ENCODE data around the gene MYMK.
"Not testable (repeated sequence)": the region's sequence is repeated elsewhere in the genome, so short reads cannot be mapped to it uniquely, and the experiment has no call there.

Gene MYMK, protein sequence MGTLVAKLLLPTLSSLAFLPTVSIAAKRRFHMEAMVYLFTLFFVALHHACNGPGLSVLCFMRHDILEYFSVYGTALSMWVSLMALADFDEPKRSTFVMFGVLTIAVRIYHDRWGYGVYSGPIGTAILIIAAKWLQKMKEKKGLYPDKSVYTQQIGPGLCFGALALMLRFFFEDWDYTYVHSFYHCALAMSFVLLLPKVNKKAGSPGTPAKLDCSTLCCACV

DNA sequence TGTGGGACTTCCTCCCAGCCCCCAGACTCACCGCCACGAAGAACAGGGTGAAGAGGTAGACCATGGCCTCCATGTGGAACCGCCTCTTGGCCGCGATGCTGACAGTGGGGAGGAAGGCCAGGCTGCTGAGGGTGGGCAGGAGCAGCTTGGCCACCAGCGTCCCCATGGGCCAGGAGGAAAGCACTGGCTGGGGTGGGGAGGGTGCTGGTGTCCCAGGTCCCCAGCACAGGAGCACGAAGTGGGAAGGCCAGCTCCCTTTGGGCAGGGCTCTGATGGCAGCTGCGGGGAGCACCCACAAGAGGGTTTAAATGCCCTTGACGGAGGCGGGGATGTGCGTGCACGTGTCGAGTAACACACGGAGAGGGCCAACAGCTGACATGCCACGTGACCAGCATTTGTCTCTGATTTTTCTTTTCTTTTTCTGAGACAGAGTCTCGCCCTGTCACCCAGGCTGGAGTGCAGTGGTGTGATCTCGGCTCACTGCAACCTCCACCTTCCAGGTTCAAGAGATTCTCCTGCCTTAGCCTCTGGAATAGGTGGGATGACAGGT is at the start of gene MYMK:
Gene MYMK, minus strand, starts transcription at position 281 of the 550 bp plus-strand sequence. Its CDS starts 115 bp downstream, at position 166.
- no peak for DNase-seq

DNA sequence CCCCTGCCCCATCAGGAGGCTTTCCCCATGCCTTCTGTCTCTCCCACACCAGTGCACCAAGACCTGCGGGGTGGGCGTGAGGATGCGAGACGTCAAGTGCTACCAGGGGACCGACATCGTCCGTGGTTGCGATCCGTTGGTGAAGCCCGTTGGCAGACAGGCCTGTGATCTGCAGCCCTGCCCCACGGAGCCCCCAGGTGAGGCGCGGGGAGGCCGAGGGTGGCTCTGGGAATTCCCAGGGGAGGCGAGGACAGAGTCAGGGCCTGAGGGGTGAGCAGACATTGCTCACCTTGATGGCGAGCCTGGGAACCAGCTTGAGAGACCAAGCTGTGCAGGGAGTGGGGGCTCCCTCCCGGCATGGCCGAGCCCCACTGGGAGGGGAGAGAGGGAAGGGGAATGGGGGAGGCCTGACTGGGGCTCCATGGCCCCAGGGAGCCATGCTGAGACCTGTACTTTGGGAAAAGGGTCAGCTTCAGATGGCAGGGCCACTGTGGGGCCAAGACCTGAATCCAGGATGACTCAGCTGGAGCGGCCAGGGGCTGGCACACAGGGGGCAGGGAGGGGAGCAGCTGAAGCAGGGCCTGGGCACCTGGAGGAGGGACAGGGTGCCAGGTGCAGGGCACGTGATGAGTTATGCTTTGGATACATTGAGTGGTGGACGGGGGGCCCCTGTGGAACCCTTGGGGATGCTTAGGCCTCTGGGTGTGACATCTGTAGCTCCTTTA is 49.2 kb upstream of the MYMK start:
- no peak for DNase-seq

DNA sequence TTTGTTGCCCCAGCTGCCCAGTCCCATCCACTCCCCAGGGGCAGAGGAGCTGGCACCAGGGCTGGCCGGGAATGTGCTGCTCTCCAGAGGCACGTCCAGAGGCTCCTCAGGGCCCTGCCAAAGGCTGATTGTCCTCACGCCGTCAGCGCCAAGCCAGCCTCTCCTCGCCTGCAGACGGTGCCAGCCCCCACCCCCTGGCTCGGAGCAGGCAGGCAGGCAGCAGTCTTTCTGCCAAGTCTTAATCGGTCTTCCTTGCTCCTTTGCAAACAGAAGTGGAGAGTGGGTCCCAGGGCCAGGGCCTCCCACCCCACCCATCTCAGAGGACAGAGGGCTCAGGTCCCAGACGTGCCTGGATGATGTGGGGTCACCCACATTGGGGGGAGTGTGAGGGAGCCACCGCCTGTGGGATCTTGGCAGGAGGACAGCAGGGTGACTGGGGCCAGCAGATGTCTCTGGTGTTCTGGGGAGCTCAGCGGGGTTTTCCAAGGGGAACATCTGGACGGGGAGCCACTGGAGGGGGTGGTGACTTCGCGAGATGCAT is 48.1 kb upstream of the MYMK start:
- peak in 57 of 58 donors; percentile 35 to 90 (median 77) for DNase-seq

DNA sequence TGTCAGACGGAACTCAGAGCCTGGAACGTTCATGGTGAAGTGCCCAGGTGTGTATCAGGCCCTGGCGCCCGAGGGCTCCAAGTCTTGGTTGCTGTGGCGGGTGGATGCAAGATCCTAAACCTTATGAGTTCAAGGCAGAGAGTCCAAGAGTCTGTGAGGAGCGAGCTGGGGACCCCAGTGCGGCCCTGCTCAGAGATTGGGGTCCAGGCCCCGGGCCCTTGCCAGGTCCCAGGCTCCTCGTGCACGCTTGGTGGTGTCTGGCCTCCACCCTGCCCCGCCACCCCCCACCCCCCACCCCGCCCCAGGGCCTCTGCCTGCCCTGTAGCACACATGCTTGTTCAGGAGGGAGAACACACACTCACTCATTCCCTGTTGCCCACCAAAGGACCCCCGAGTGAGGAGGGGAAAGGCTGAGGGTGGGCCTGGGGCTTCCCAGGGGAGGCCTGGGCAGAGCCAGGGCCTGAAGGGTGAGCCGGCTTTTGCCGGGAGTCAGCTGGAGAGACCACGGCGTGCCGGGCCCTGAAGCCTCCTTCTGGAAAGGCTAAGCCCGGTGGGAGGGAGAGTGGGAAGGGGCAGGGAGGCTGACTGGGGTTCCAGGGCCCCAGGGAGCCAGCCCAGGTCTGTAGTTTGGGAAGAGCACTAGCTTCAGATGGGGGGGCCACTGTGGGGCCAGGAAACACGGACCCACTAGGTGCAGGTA is 47.3 kb upstream of the MYMK start:
- DNase-seq = no peak

DNA sequence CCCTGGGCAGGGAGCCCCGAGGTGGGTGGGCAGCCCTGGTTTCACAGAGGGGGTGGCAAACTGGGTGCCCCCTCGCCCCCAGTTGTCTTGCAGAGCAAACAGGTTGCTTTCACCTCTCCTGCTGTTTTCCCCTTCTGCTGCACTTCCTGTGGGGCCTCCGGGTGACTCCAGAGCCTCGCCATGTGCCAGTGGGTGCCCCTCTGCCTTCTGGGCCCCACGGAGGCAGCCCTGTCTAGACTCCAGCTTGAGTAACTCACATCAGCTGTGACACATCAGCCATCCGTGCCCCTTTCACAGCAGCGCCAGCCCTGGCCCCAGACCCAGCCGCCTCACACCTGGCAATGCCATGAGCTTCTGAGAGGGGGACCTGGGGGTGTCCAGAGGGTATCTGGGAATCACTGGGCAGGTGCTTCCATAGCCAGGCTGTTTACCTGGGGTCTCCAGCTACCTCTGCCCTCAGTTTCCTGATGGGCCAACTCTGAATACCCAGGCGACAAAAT is 46.7 kb upstream of the MYMK start:
- no peak for DNase-seq

DNA sequence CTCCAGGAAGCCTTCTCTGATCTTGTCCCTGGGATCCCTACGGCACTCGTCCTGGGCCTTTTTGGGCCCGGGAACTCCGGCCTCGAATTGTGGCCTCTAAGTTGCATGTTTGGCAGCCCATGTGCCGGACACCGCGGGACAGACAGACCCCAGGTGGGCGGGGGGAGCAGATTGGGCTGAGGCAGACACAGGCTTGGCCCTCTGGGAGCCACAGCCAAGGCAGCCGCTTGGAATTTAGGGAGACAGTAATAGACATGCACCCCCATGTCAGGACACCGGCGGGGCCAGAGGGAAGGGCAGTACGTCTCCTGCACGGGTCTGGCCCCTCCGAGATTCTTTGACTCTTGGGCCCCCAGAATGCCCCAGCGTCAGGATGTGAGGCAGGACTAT is 45.9 kb upstream of the MYMK start:
- DNase-seq = no peak

DNA sequence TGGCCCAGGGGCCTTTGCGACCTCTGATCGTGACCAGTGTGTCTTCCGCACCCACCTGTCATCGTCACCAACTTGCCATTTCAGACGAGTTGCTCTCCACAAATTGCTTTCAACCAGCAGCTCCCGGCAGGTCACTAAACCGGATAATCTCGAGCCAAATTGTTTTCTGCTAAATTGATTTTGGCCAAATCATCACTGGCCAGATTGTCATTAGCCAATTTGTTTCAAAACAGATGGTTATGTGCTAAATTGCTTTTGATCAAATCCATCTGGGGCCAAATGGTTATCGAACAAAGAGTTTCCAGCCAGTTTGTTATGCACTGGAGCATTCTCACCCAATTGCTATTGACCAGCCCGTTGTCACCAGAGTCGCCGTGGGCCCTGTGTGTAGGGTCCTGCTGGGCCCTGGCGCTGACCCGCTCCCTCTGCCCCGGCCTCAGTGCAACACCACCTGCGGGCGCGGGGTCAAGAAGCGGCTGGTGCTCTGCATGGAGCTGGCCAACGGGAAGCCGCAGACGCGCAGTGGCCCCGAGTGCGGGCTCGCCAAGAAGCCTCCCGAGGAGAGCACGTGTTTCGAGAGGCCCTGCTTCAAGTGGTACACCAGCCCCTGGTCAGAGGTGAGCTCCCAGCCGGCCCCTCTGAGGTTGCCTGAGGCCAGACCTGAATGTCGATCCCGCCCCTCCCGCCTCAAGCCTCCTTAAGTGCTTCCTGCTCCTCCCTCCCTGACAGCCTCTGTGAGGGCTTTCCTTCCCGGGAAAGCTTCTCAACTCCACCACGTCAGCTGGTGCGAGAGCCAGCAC is 45.3 kb upstream of the MYMK start:
- no peak for DNase-seq

DNA sequence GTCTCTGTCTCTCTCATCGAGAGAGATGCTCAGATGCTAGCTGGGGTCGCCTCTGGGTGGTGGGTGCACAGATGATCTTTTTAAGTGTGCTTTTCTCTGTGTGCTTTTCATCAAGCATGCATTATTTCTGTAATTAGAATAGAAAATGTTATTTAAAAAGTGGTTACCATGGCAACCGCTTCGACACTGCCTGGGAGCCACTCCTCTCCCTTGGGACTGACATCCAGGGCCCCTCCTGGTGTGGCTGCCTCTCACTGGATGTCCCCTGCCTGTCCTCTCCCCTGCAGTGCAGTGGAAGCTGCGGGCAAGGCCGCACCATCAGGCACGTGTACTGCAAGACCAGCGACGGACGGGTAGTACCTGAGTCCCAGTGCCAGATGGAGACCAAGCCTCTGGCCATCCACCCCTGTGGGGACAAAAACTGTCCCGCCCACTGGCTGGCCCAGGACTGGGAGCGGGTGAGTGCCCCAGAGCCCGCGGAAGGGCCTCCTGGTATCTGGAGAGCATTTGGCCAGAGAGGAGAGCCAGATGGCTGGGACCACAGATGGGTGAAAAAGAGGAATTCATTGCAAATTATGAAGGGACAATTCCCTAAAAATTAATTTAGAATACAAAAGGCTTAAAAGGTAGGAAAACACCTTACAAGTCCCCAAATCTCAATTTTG is 44.5 kb upstream of the MYMK start:
- no peak for DNase-seq

DNA sequence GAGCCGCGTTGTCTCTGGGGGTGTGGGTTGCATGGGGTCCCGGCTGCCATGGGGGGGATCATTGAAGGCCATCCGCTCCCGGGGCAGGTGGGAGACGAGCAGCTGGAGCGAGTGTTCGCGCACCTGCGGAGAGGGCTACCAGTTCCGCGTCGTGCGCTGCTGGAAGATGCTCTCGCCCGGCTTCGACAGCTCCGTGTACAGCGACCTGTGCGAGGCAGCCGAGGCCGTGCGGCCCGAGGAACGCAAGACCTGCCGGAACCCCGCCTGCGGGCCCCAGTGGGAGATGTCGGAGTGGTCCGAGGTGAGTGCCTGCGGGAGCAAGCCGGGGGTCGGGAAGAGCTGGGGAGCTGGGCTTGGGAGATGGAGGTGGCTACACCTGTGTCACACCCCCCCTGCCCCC is 43.4 kb upstream of the MYMK start:
- DNase-seq = no peak

DNA sequence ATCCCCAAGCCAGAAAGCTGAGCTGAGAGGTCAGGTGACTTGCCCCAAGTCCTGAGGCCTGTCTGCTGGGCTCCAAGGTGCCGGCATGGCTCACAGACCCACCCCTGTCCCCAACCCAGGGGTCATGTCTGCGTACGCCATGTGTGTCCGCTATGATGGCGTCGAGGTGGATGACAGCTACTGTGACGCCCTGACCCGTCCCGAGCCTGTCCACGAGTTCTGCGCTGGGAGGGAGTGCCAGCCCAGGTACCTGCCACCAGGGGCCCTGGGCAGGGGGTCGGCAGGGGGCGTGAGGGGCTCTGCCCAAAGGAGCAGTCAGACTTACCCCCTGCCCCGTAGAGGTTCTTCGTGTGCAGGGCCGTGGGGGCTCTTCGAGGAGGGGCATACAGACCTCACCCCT is 42.1 kb upstream of the MYMK start:
- no peak for DNase-seq

DNA sequence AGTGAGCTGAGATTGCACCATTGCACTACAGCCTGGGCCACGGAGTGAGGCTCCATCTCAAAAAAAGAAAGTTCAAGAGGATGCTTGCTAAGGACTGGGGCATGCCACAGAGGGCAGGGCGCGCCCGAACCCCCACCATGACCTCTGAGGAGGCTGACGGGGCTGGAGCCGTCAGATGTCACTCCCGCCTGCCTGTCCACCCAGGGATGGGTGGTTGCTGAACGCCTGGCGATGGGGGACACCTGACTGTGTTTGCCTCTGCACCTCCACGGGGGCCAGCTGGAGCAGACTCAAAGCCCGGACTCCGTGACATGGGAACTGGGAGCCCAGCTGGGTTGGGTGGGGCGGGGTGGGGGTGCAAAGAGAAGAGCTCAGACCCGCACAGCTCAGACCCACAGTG is 41.6 kb upstream of the MYMK start:
- no peak for DNase-seq

DNA sequence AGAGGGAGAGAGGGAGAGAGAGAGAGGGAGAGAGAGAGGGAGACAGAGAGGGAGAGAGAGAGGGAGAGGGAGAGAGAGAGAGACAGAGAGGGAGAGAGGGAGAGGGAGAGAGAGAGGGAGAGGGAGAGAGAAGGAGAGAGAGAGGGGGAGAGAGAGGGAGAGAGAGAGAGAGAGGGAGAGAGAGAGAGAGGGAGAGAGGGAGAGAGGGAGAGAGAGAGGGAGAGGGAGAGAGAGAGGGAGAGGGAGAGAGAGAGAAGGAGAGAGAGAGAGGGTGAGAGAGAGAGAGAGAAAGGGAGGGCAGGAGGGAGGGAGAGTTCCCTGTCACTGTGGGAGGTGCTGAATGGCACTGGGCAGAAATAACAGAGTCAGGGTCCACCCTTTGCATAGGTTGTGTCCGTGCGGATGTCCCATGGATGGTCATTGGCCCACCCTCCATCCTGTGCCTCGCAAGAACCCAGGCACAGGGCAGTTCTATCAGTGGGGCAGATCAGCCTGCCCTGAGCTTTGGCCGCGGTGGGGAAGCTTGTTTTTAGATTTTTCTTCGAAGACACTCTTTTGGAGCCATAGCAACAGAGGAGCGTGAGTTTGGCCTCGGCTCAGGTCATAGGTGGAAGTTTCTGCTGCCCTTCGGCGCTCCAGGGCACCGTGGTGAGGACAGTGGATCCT is 39.8 kb upstream of the MYMK start:
- DNase-seq = no peak

DNA sequence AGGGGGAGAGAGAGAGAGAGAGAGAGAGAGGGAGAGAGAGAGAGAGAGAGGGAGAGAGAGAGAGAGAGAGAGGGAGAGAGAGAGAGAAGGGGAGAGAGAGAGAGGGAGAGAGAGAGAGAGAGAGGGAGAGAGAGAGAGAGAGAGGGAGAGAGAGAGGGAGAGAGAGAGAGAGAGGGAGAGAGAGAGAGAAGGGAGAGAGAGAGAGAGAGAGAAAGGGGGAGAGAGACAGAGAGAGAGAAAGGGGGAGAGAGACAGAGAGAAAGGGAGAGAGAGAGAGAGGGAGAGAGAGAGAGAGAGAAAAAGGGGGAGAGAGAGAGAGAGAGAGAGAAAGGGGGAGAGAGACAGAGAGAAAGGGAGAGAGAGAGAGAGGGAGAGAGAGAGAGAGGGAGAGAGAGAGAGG is 39.1 kb upstream of the MYMK start:
- not testable (repeated sequence) for DNase-seq

DNA sequence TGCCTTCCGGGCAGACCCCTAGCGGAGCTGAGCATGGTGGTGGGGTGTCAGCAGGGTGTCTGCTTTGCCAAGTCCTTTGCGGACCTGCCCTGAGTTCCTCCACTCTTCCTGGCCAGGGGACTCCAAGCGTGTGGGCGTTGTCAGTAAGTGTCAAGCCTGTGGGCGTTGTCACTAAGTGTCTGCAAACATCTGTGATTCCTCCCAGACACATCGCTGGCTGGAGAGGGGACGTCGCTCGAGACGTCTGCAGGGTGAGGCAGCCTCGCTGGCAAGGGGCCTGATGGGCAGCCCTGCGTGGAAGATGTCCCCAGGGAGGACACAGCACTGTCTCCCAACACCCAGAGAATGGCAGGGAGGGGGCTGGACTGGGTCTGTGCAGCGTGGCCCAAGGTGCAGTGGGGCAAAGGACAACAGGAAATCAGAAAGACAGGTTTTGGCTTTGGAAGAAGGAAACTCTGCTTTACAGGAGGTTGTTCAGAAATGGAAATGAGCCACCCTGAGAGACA is 38.6 kb upstream of the MYMK start:
- no peak for DNase-seq

DNA sequence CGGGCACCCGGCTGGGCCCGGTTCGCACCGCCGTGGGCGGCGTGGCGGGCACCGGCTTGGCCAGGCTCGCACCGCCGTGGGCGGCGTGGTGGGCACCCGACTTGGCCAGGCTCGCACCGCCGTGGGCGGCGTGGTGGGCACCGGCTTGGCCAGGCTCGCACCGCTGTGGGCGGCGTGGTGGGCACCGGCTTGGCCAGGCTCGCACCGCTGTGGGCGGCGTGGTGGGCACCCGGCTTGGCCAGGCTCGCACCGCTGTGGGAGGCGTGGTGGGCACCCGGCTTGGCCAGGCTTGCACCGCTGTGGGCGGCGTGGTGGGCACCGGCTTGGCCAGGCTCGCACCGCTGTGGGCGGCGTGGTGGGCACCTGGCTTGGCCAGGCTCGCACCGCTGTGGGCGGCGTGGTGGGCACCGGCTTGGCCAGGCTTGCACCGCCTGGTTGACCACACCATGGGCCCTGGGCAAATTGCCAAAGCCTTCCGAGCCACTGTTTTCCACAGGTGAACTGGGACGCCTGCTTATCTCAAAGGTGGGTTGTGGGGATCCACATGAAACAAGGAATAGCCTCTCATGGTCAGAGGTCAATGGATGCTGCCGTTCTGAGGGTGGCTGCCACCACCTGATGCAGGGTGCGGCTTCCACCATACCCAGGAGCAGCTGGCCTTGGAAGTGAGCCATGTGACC is 38.0 kb upstream of the MYMK start:
- DNase-seq = no peak

DNA sequence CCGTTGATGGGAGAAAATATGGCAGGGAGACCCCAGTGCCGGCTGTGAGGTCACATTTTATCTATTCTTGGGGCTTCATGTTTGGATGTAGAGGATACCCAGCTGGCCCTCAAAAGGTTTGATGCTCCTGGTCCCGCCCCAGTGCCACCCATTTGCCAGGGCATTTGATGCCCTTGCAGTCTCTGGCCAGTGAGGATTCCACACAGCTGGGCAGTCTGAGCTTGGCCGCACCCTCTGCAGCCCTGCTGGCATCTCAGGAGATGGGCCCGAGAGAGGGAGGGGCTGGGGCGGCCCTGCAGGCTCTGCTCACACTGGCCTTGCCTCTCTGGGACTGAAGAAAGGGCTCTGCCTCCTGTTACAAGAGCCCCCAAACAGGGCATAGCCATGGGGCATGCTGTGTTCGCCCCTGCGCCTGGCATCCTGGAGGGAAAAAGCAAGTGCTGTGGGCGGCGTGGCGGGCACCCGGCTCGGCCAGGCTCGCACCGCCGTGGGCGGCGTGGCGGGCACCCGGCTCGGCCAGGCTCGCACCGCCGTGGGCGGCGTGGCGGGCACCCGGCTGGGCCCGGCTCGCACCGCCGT is 37.3 kb upstream of the MYMK start:
- DNase-seq = no peak

DNA sequence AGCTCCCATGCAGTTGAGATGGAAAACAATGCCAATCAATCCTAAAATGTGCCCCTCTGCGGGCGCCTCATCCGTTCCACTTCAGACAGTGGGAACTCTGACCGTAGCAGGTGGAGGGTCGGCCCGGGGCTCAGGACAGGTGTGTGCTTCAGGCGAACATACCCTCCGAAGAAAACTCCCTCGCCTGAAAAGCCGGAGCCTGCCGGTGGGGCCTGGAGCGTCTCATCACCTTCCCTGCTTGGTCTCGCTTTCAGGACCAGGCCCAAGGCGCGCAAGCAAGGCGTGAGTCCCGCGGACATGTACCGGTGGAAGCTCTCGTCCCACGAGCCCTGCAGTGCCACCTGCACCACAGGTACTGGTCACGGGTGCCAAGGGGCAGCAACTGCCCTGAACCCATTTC is 36.2 kb upstream of the MYMK start:
- DNase-seq = no peak

DNA sequence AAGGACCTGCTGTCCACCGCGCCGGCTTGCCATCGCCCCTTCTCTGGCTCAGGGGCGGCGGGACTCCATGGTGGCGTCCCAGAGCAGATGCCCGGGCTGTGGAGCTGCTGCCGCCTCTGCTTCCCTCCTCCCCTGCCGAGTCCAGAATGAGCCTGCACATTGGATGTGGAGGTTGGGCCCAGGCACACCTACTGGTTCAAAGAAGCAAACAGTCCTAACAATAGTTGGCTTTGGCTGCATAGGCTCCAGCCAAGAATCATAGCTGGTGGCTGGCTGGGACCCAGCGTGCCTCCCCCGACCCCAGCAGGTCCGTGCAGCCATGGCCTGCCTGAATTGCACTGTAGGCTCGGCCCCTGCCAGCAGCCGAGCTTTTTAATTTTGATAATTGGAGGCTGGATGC is 35.6 kb upstream of the MYMK start:
- peak in 11 of 58 donors; percentile 21 to 54 (median 31) for DNase-seq
